GM12874 (cell line): ENCODE measurements around the gene BCO1.

Experiments used
- CTCF ChIP-seq: IDR thresholded peaks from 2 replicates; pipeline ENCODE4 v1.5.1; 2011; ENCODE audit warnings: low read depth, mild to moderate bottlenecking, control low read depth, low read length, moderate library complexity; ENCODE audit not compliant: insufficient read depth

BCO1 gene

GRCh38 chr16:81277541-81278080, 39.1 kb downstream of the BCO1 start:
- TF ChIP-seq CTCF: no peak

- TF ChIP-seq CTCF: no peak
These were observed 40.0 kb downstream of the BCO1 start for GRCh38 chr16:81278526-81278925.

- TF ChIP-seq CTCF: no peak
These were observed 40.9 kb downstream of the BCO1 start for GRCh38 chr16:81279392-81279791.

- TF ChIP-seq CTCF: no peak
These were observed 41.9 kb downstream of the BCO1 start for GRCh38 chr16:81280393-81280792.

- no peak for TF ChIP-seq CTCF
These were observed 44.6 kb downstream of the BCO1 start for GRCh38 chr16:81283044-81283443.

- no peak for TF ChIP-seq CTCF
These were observed 46.6 kb downstream of the BCO1 start for GRCh38 chr16:81284995-81285600.

- no peak for TF ChIP-seq CTCF
These were observed 47.7 kb downstream of the BCO1 start for GRCh38 chr16:81286190-81286589.
